K562 (cell line): ENCODE data around the gene SPEG. TPM values are rescaled to one million over a fixed set of nuclear protein-coding genes. Genes with fewer than 3 reads are reported as not detected.

Source experiments
- BRF1 ChIP-seq: IDR thresholded peaks from 3 replicates; pipeline ENCODE4 v1.6.1; 2011; ENCODE audit warnings: borderline replicate concordance, mild to moderate bottlenecking; ENCODE audit not compliant: insufficient read length; ENCODE audit errors: extremely low read depth
- CAMTA2 ChIP-seq: fragments of 250-450 bp; sonication (Bioruptor Pico); conservative IDR thresholded peaks from 2 replicates; pipeline ENCODE4 v1.5.1; 2022
- MECOM ChIP-seq: fragments of 250-450 bp; sonication (Bioruptor Pico); IDR thresholded peaks from 2 replicates; pipeline ENCODE4 v1.8.0; 2022; ENCODE audit warnings: inconsistent platforms
- MYBL2 ChIP-seq, 2 experiments: fragments of 450-650 bp in 1 of 2; sonication (generic) in 1 of 2; formaldehyde crosslinking in 1 of 2; IDR thresholded peaks; 2 replicates each; pipeline versions ENCODE4 v1.6.1 to v1.8.1; 2017 to 2022; ENCODE audit warnings: borderline replicate concordance in 1 of 2, inconsistent platforms in 1 of 2, low read depth in 1 of 2, mild to moderate bottlenecking in 1 of 2, missing genetic modification reagents in 1 of 2, moderate library complexity in 1 of 2
- NFATC3 ChIP-seq: fragments of 450-650 bp; IDR thresholded peaks from 2 replicates; pipeline ENCODE4 v1.6.1; 2017; ENCODE audit warnings: mild to moderate bottlenecking
- PHF20 ChIP-seq: fragments of 450-650 bp; IDR thresholded peaks from 2 replicates; pipeline ENCODE4 v1.6.1; 2018; ENCODE audit not compliant: partially characterized antibody
- TCF7L2 ChIP-seq: fragments of 150-350 bp; IDR thresholded peaks from 2 replicates; pipeline ENCODE4 v1.6.1; 2016; ENCODE audit warnings: low read depth, mild to moderate bottlenecking, low read length, moderate library complexity
- ZKSCAN8 ChIP-seq: fragments of 200-800 bp; sonication (Bioruptor generic); IDR thresholded peaks from 2 replicates; pipeline ENCODE4 v1.6.1; 2016; ENCODE audit warnings: missing genetic modification characterization, missing compliant biosample characterization
- ZNF766 ChIP-seq: fragments of 200-800 bp; sonication (Bioruptor generic); conservative IDR thresholded peaks from 2 replicates; pipeline ENCODE4 v1.6.1; 2016; ENCODE audit warnings: missing genetic modification characterization, missing compliant biosample characterization
- polyA plus RNA-seq, 8 experiments: library from polyadenylated mRNA; depleted of rRNA in 4 of 8; stranded (reverse) in 5 of 8; unstranded in 3 of 8; fragments of >200 nt; fragmentation: Nextera tagmentation in 2 of 8; fragmentation: Illumina TruSeq in 1 of 8; extraction: Ambion mirVana in 2 of 8; extraction: Trizol in 1 of 8; gene quantifications; 2 replicates each; pipeline versions ENCODE4 v1.2.1 to v1.2.3, GENCODE V29; 2011 to 2014; ENCODE audit warnings: inconsistent platforms in 1 of 8, missing spikeins in 1 of 8
- total RNA-seq, 7 experiments: library from RNA; depleted of rRNA in 6 of 7; stranded (reverse); fragments of >200 nt in 6 of 7; fragmentation: Illumina TruSeq in 2 of 7; extraction: Trizol in 2 of 7; gene quantifications; 2 replicates each; pipeline versions ENCODE4 v1.2.1 to v1.2.3, GENCODE V29; 2011 to 2021; ENCODE audit warnings: low replicate concordance in 1 of 7
- TF ChIP-seq, protein P1 (sequence below): IDR thresholded peaks from 2 replicates; pipeline ENCODE4 v1.6.1; 2011; ENCODE audit warnings: borderline replicate concordance, low read depth, mild to moderate bottlenecking, moderate library complexity, low read length; ENCODE audit not compliant: insufficient read depth, poor library complexity, severe bottlenecking
- TF ChIP-seq, protein P2 (sequence below): fragments of 450-650 bp; formaldehyde crosslinking; IDR thresholded peaks from 2 replicates; pipeline ENCODE4 v1.4.0; 2020; ENCODE audit warnings: mild to moderate bottlenecking
- TF ChIP-seq, protein P3 (sequence below): fragments of 250-450 bp; sonication (Bioruptor Pico); IDR thresholded peaks from 2 replicates; pipeline ENCODE4 v1.5.0; 2021; ENCODE audit warnings: mild to moderate bottlenecking, borderline replicate concordance
- TF ChIP-seq, protein P4 (sequence below): fragments of 450-650 bp; formaldehyde crosslinking; IDR thresholded peaks from 2 replicates; pipeline ENCODE4 v1.4.0; 2020; ENCODE audit warnings: mild to moderate bottlenecking, moderate library complexity
- TF ChIP-seq, protein P5 (sequence below): fragments of 450-650 bp; conservative IDR thresholded peaks from 2 replicates; pipeline ENCODE4 v1.6.1; 2016; ENCODE audit warnings: missing genetic modification characterization, low read depth, mild to moderate bottlenecking, control low read depth, missing compliant biosample characterization

SPEG gene
- total and polyA plus RNA-seq, 9 of the 15 experiments (the other 6 are each of a cell fraction or from before 2014, with no cell fraction given), result 0.49 to 8.7 (median 3.0) TPM

DNA sequence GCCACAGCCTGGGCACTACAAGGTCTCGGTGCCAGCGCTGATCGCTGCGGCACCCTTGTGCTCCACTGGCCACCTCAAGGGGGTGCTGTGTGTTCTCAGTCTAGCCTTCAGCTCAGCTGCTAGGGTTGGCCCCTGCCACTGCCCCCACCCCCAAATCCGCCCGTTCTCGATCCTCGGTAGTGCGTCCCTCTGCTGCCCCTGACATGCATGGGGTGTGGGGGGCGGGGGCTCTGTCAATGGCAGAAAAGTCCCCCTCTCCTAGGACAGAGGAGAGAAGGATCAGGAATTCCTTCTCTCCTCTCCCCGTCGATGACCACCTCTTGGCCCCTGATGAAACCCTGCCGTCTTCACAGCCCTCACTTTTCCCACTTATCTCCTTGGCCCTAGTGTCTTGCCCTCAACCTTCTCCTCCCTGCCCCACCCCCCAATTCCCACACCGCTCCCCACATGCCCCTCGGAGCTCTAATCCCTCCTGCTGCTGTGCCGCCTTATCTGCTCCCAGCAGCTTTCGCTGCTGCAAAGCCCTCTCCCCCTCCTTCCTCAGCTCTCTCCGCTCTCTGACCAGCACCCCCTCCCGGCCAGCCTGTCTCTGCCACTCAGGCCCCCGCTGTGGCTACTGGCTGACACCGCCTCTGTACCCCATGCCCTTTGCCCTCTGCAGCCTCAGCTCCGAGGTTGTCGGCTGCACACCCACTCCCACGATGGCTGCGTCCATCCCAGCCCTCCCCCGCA lies 75.3 kb downstream of the SPEG start (continued):
- TF ChIP-seq, protein P1, sequence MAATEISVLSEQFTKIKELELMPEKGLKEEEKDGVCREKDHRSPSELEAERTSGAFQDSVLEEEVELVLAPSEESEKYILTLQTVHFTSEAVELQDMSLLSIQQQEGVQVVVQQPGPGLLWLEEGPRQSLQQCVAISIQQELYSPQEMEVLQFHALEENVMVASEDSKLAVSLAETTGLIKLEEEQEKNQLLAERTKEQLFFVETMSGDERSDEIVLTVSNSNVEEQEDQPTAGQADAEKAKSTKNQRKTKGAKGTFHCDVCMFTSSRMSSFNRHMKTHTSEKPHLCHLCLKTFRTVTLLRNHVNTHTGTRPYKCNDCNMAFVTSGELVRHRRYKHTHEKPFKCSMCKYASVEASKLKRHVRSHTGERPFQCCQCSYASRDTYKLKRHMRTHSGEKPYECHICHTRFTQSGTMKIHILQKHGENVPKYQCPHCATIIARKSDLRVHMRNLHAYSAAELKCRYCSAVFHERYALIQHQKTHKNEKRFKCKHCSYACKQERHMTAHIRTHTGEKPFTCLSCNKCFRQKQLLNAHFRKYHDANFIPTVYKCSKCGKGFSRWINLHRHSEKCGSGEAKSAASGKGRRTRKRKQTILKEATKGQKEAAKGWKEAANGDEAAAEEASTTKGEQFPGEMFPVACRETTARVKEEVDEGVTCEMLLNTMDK, result peak; percentile 77
- TF ChIP-seq CAMTA2 (no peak), NFATC3 (no peak), BRF1 (no peak), MECOM (CRISPR knock-in tag) (0 out of 2 replicates have a peak, but pooled peaks have one; percentile 18), PHF20 (no peak), MYBL2 (IDR thresholded peaks at IDR 0.05; ENCODE audit: low read depth) (no peak), MYBL2 (CRISPR knock-in tag; IDR thresholded peaks at IDR 0.05; ENCODE audit: borderline replicate concordance) (no peak), ZKSCAN8 (no peak), ZNF766 (CRISPR knock-in tag) (peak; percentile 63), TCF7L2 (no peak)
- TF ChIP-seq, protein P2, sequence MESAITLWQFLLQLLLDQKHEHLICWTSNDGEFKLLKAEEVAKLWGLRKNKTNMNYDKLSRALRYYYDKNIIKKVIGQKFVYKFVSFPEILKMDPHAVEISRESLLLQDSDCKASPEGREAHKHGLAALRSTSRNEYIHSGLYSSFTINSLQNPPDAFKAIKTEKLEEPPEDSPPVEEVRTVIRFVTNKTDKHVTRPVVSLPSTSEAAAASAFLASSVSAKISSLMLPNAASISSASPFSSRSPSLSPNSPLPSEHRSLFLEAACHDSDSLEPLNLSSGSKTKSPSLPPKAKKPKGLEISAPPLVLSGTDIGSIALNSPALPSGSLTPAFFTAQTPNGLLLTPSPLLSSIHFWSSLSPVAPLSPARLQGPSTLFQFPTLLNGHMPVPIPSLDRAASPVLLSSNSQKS, result no peak
- TF ChIP-seq, protein P3, sequence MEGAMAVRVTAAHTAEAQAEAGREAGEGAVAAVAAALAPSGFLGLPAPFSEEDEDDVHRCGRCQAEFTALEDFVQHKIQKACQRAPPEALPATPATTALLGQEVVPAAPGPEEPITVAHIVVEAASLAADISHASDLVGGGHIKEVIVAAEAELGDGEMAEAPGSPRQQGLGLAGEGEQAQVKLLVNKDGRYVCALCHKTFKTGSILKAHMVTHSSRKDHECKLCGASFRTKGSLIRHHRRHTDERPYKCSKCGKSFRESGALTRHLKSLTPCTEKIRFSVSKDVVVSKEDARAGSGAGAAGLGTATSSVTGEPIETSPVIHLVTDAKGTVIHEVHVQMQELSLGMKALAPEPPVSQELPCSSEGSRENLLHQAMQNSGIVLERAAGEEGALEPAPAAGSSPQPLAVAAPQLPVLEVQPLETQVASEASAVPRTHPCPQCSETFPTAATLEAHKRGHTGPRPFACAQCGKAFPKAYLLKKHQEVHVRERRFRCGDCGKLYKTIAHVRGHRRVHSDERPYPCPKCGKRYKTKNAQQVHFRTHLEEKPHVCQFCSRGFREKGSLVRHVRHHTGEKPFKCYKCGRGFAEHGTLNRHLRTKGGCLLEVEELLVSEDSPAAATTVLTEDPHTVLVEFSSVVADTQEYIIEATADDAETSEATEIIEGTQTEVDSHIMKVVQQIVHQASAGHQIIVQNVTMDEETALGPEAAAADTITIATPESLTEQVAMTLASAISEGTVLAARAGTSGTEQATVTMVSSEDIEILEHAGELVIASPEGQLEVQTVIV (CRISPR knock-in tag), result no peak
- TF ChIP-seq, protein P4, sequence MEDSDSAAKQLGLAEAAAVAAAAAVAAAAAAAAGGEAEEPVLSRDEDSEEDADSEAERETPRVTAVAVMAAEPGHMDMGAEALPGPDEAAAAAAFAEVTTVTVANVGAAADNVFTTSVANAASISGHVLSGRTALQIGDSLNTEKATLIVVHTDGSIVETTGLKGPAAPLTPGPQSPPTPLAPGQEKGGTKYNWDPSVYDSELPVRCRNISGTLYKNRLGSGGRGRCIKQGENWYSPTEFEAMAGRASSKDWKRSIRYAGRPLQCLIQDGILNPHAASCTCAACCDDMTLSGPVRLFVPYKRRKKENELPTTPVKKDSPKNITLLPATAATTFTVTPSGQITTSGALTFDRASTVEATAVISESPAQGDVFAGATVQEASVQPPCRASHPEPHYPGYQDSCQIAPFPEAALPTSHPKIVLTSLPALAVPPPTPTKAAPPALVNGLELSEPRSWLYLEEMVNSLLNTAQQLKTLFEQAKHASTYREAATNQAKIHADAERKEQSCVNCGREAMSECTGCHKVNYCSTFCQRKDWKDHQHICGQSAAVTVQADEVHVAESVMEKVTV, result peak; percentile 42; the same call in 1 of the 2 replicates
- TF ChIP-seq, protein P5, sequence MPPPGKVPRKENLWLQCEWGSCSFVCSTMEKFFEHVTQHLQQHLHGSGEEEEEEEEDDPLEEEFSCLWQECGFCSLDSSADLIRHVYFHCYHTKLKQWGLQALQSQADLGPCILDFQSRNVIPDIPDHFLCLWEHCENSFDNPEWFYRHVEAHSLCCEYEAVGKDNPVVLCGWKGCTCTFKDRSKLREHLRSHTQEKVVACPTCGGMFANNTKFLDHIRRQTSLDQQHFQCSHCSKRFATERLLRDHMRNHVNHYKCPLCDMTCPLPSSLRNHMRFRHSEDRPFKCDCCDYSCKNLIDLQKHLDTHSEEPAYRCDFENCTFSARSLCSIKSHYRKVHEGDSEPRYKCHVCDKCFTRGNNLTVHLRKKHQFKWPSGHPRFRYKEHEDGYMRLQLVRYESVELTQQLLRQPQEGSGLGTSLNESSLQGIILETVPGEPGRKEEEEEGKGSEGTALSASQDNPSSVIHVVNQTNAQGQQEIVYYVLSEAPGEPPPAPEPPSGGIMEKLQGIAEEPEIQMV (tag), result no peak
